HUES6 (cell line): ENCODE data around the gene PHETA2.
A peak's percentile ranks its signal among the peaks of the same experiment; 100 is the strongest.
"Not testable (repeated sequence)": the region's sequence is repeated elsewhere in the genome, so short reads cannot be mapped to it uniquely, and the experiment has no call there.

Source experiments
- H3K27ac ChIP-seq: 2 replicates; pipeline ENCODE4 v1.7.0; 2013; ENCODE audit warnings: low read depth, mild to moderate bottlenecking, low read length, inconsistent platforms
- H3K27me3 ChIP-seq: 2 replicates; pipeline ENCODE4 v1.6.1; 2013; ENCODE audit warnings: low read length; ENCODE audit not compliant: control insufficient read depth, insufficient read depth
- H3K36me3 ChIP-seq: 2 replicates; pipeline ENCODE4 v1.6.1; 2013; ENCODE audit warnings: low read length; ENCODE audit not compliant: control insufficient read depth, insufficient read depth
- H3K4me1 ChIP-seq: 2 replicates; pipeline ENCODE4 v1.6.1; 2013; ENCODE audit warnings: low read length; ENCODE audit not compliant: control insufficient read depth, insufficient read depth
- H3K4me3 ChIP-seq: 2 replicates; pipeline ENCODE4 v1.5.1; 2013; ENCODE audit warnings: low read depth, low read length
- H3K9ac ChIP-seq: one replicate; pipeline ENCODE4 v1.6.1; 2013; ENCODE audit warnings: mild to moderate bottlenecking, low read length
- H3K9me3 ChIP-seq: 2 replicates; pipeline ENCODE4 v1.6.1; 2013; ENCODE audit warnings: low read depth, low read length; ENCODE audit not compliant: control insufficient read depth, insufficient read depth

PHETA2 gene

GRCh38 chr22:42111798-42112197 is 37.8 kb downstream of the PHETA2 start:
- Histone ChIP-seq H3K27me3 (no peaks in the 10 kb centered on the region), H3K27ac (no peak overlapping the region; the same call in 1 of the 2 replicates), H3K36me3 (no peaks in the 10 kb centered on the region), H3K4me3 (no peak overlapping the region), H3K9ac (peak overlapping the region; percentile 63), H3K4me1 (peaks cover 6% of the 10 kb centered on the region; the same call in 1 of the 2 replicates), H3K9me3 (peaks cover 24% of the 10 kb centered on the region)

- peaks cover 25% of the 10 kb centered on the region for H3K9me3 ChIP-seq
These were observed 38.7 kb downstream of the PHETA2 start for GRCh38 chr22:42112793-42113192.

GRCh38 chr22:42114721-42115120 is 40.7 kb downstream of the PHETA2 start:
- H3K27ac ChIP-seq, result no peak overlapping the region
- no peak overlapping the region for H3K4me3 ChIP-seq
- H3K9me3 ChIP-seq, result peaks cover 25% of the 10 kb centered on the region
- H3K4me1 ChIP-seq, result peaks cover 7% of the 10 kb centered on the region; the same call in 1 of the 2 replicates
- H3K9ac ChIP-seq, result no peak overlapping the region
- H3K36me3 ChIP-seq, result no peaks in the 10 kb centered on the region
- H3K27me3 ChIP-seq, result no peaks in the 10 kb centered on the region; the same call in 1 of the 2 replicates

More at GRCh38 chr22:42112793-42113192, 38.7 kb downstream of the PHETA2 start:
- Histone ChIP-seq H3K27ac (peak overlapping the region; percentile 67; the same call in 1 of the 2 replicates), H3K9ac (peak overlapping the region; percentile 49)
- not testable (repeated sequence) for H3K4me3 ChIP-seq, H3K27me3 ChIP-seq, H3K4me1 ChIP-seq, H3K36me3 ChIP-seq

- H3K4me3 ChIP-seq, H3K27ac ChIP-seq, H3K9ac ChIP-seq, H3K27me3 ChIP-seq, H3K36me3 ChIP-seq: not testable (repeated sequence)
- H3K4me1 ChIP-seq, result peaks cover 12% of the 10 kb centered on the region; the same call in 1 of the 2 replicates
- H3K9me3 ChIP-seq, result peaks cover 25% of the 10 kb centered on the region
These were observed 41.4 kb downstream of the PHETA2 start for GRCh38 chr22:42115420-42115830.

- Histone ChIP-seq H3K4me1 (peaks cover 11% of the 10 kb centered on the region; the same call in 1 of the 2 replicates), H3K4me3 (no peak overlapping the region), H3K27me3 (no peaks in the 10 kb centered on the region; the same call in 1 of the 2 replicates), H3K36me3 (no peaks in the 10 kb centered on the region), H3K27ac (no peak overlapping the region), H3K9ac (no peak overlapping the region), H3K9me3 (peaks cover 25% of the 10 kb centered on the region)
These were observed 42.9 kb downstream of the PHETA2 start for GRCh38 chr22:42116848-42117424.

- not testable (repeated sequence) for H3K9ac ChIP-seq
These were observed 46.4 kb downstream of the PHETA2 start for GRCh38 chr22:42120231-42121021.

GRCh38 chr22:42123529-42123928 is 49.5 kb downstream of the PHETA2 start:
- H3K9ac ChIP-seq, H3K4me3 ChIP-seq, H3K36me3 ChIP-seq, H3K4me1 ChIP-seq, H3K27me3 ChIP-seq, H3K9me3 ChIP-seq, H3K27ac ChIP-seq: not testable (repeated sequence)

More at GRCh38 chr22:42120231-42121021, 46.4 kb downstream of the PHETA2 start:
- H3K9me3 ChIP-seq, H3K36me3 ChIP-seq, H3K27ac ChIP-seq, H3K4me3 ChIP-seq, H3K27me3 ChIP-seq, H3K4me1 ChIP-seq: not testable (repeated sequence)

- no peak overlapping the region for H3K9ac ChIP-seq
- no peak overlapping the region for H3K27ac ChIP-seq
- no peaks in the 10 kb centered on the region for H3K4me1 ChIP-seq
- H3K36me3 ChIP-seq, result no peaks in the 10 kb centered on the region
- no peak overlapping the region for H3K4me3 ChIP-seq
- no peaks in the 10 kb centered on the region for H3K27me3 ChIP-seq
- no peaks in the 10 kb centered on the region for H3K9me3 ChIP-seq
These were observed 53.6 kb downstream of the PHETA2 start for GRCh38 chr22:42127606-42128005.

- H3K9ac ChIP-seq, H3K4me1 ChIP-seq, H3K36me3 ChIP-seq, H3K4me3 ChIP-seq, H3K9me3 ChIP-seq, H3K27me3 ChIP-seq, H3K27ac ChIP-seq: not testable (repeated sequence)
These were observed 54.0 kb downstream of the PHETA2 start for GRCh38 chr22:42128007-42128406.
